B cell (primary cell): ENCODE measurements around the gene SUPT5H. TPM values are rescaled to one million over a fixed set of nuclear protein-coding genes. Genes with fewer than 3 reads are reported as not detected.

Source experiments
- ATAC-seq: fragments of 200-7000 bp; cut with Tn5 transposase; one replicate; pipeline ENCODE4 v1.10.0; 2021; ENCODE audit warnings: low read depth, mild to moderate bottlenecking, moderate number of reproducible peaks, moderate library complexity
- CTCF ChIA-PET: fragments of 350-600 bp; sonication (Branson Sonifier 250); formaldehyde crosslinking; loops from one replicate; lab custom pipeline; 2021; ENCODE audit warnings: antibody characterized with exemption, inconsistent platforms; lab: Charles Lee
- POLR2A ChIA-PET: fragments of 350-600 bp; sonication (Branson Sonifier 250); formaldehyde crosslinking; loops from one replicate; lab custom pipeline; 2021; ENCODE audit warnings: antibody characterized with exemption; lab: Charles Lee
- DNase-seq: peaks from one replicate; pipeline ENCODE4 v3.0.0; 2013
- H2AFZ ChIP-seq: 2 replicates; pipeline ENCODE4 v1.6.1; 2012; ENCODE audit warnings: mild to moderate bottlenecking, low read depth, low read length; ENCODE audit not compliant: insufficient read depth, poor library complexity, severe bottlenecking
- H3K27ac ChIP-seq, 2 donors: 1 replicate in 1 of 2; 2 replicates in 1 of 2; pipeline ENCODE4 v1.5.1; 2012 to 2013; ENCODE audit warnings: low read length in 2 of 2, mild to moderate bottlenecking in 2 of 2, moderate library complexity in 1 of 2
- H3K27me3 ChIP-seq, 4 experiments: fragments of 200-600 bp in 1 of 4; sonication (generic) in 1 of 4; replicated peaks in 1 of 4; 1 replicate in 2 of 4; 2 replicates in 2 of 4; pipeline versions ENCODE4 v1.6.1 to v1.7.0; 2013 to 2016; ENCODE audit warnings: low read length in 3 of 4, mild to moderate bottlenecking in 2 of 4, mixed read lengths in 1 of 4, moderate library complexity in 1 of 4; ENCODE audit not compliant: insufficient read depth in 4 of 4, control insufficient read depth in 3 of 4; ENCODE audit errors: control extremely low read depth in 1 of 4
- H3K36me3 ChIP-seq, 2 experiments: replicated peaks in 1 of 2; 1 replicate in 1 of 2; 2 replicates in 1 of 2; pipeline versions ENCODE4 v1.6.1 to v1.7.1; 2013; ENCODE audit warnings: low read length in 1 of 2; ENCODE audit not compliant: insufficient read depth in 2 of 2, control insufficient read depth in 1 of 2; ENCODE audit errors: control extremely low read depth in 1 of 2, extremely low read depth in 1 of 2
- H3K4me1 ChIP-seq, 2 donors: fragments of 200-600 bp in 1 of 2; sonication (generic) in 1 of 2; 1 replicate in 1 of 2; 2 replicates in 1 of 2; pipeline versions ENCODE4 v1.5.1 to v1.6.1; 2013 to 2017; ENCODE audit warnings: low read length in 2 of 2; ENCODE audit not compliant: control insufficient read depth in 2 of 2, insufficient read depth in 2 of 2
- H3K4me2 ChIP-seq: replicated peaks from 2 replicates; pipeline ENCODE3; 2012; ENCODE audit warnings: mild to moderate bottlenecking, low read depth, low read length; ENCODE audit not compliant: poor library complexity, severe bottlenecking
- H3K4me3 ChIP-seq, 5 experiments: fragments of 200-600 bp in 1 of 5; sonication (generic) in 1 of 5; 1 replicate in 3 of 5; 2 replicates in 2 of 5; pipeline versions ENCODE4 v1.5.1 to v1.7.0; 2011 to 2016; ENCODE audit warnings: low read length in 4 of 5, mild to moderate bottlenecking in 4 of 5, low read depth in 2 of 5, control low read depth in 1 of 5, moderate library complexity in 1 of 5; ENCODE audit not compliant: insufficient read depth in 1 of 5; ENCODE audit errors: control extremely low read depth in 1 of 5, extremely low read depth in 1 of 5
- H3K79me2 ChIP-seq: fragments of 200-600 bp; sonication (generic); one replicate; pipeline ENCODE4 v1.6.0; 2016; ENCODE audit warnings: low read length; ENCODE audit not compliant: control insufficient read depth, insufficient read depth
- H3K9ac ChIP-seq: fragments of 200-600 bp; sonication (generic); 2 replicates; pipeline ENCODE4 v1.6.1; 2017; ENCODE audit warnings: mild to moderate bottlenecking, low read length, moderate library complexity
- H3K9me3 ChIP-seq, 3 donors: one replicate each; pipeline versions ENCODE4 v1.6.1 to v1.7.1; 2013; ENCODE audit warnings: low read length in 2 of 3; ENCODE audit not compliant: control insufficient read depth in 2 of 3, insufficient read depth in 1 of 3; ENCODE audit errors: control extremely low read depth in 1 of 3
- H4K20me1 ChIP-seq: 2 replicates; pipeline ENCODE4 v1.6.0; 2012; ENCODE audit warnings: mild to moderate bottlenecking, low read length; ENCODE audit not compliant: insufficient read depth, control insufficient read depth, poor library complexity, severe bottlenecking
- H3K27ac Mint-ChIP-seq: one replicate; pipeline ENCODE4 v1.8.0; 2021; ENCODE audit warnings: mixed read lengths
- H3K27me3 Mint-ChIP-seq: one replicate; pipeline ENCODE4 v1.8.0; 2021; ENCODE audit warnings: mixed read lengths
- H3K4me1 Mint-ChIP-seq: one replicate; pipeline ENCODE4 v1.8.0; 2021; ENCODE audit warnings: mixed read lengths
- H3K4me3 Mint-ChIP-seq: one replicate; pipeline ENCODE4 v1.8.0; 2021; ENCODE audit warnings: mixed read lengths
- H3K9me3 Mint-ChIP-seq: one replicate; pipeline ENCODE4 v1.8.0; 2022; ENCODE audit warnings: mixed read lengths; ENCODE audit not compliant: insufficient read depth
- CTCF ChIP-seq: fragments of 200-600 bp; IDR thresholded peaks from one replicate; pipeline ENCODE4 v1.8.0; 2022; ENCODE audit warnings: antibody characterized with exemption, mild to moderate bottlenecking
- EZH2 ChIP-seq: IDR thresholded peaks from 2 replicates; pipeline ENCODE4 v1.6.1; 2012; ENCODE audit warnings: borderline replicate concordance, low read depth, mild to moderate bottlenecking, moderate library complexity, low read length; ENCODE audit not compliant: insufficient read depth, poor library complexity, severe bottlenecking
- WGBS: methylation state at CpG from one replicate; pipeline ENCODE4 v1.1.5; 2013; ENCODE audit warnings: missing lambda C conversion rate; ENCODE audit not compliant: insufficient coverage; 5-methylcytosine and 5-hydroxymethylcytosine counted together
- intact Hi-C: fragments of 100-400 bp; cut with micrococcal nuclease; formaldehyde crosslinking; loops from one replicate; pipeline ENCODE4 v1.10.0; 2022
- polyA plus RNA-seq: library from polyadenylated mRNA; depleted of rRNA; stranded (reverse); fragments of >200 nt; gene quantifications from 2 replicates; pipeline ENCODE4 v1.2.3, GENCODE V29; 2012
- total RNA-seq, 2 donors: library from RNA; stranded (reverse); fragments of 120-200 nt in 1 of 2; gene quantifications; 1 replicate in 1 of 2; 2 replicates in 1 of 2; pipeline versions ENCODE4 v1.2.3 to v1.2.4, GENCODE V29; 2013 to 2022

SUPT5H gene
- total and polyA plus RNA-seq, 2 donors (not counting 1 experiment from before 2014, with no cell fraction given) = 119 to 203 TPM

- Histone ChIP-seq H3K9me3 (peaks cover 0 to 11% (median 0%) of the 10 kb centered on the region in 3 donors), H3K4me1 (peaks cover 27 to 31% of the 10 kb centered on the region in 2 donors), H2AFZ (no peak overlapping the region), H3K4me2 (peak overlapping the region; percentile 96), H3K79me2 (no peaks in the 10 kb centered on the region), H3K4me3 (no peak overlapping the region), H3K9ac (peak overlapping the region; percentile 62), H3K36me3 (no peaks in the 10 kb centered on the region), H3K27ac (no peak overlapping the region), H4K20me1 (no peaks in the 10 kb centered on the region), H3K27me3 (peaks cover 0 to 64% (median 30%) of the 10 kb centered on the region in 4 experiments)
- Mint-ChIP-seq H3K27me3 (peaks cover 44% of the 10 kb centered on the region), H3K27ac (no peak overlapping the region), H3K4me1 (peaks cover 25% of the 10 kb centered on the region), H3K9me3 (no peaks in the 10 kb centered on the region), H3K4me3 (peak overlapping the region; percentile 85)
- ChIA-PET CTCF (interaction anchor here (0.8 to 2.4 kb wide), 4 partner anchors 25 to 153 kb away, joined by 3 to 9 read pairs (median 6); partner anchors contain the start of gene EID2B), POLR2A (no interaction called here)
- no peak for DNase-seq
- TF ChIP-seq CTCF (no peak), EZH2 (peak; percentile 11)
- WGBS = 70% methylated on average over 6 of the region's 8 CpGs
- no peak for ATAC-seq
- intact Hi-C loops = loop anchor here (2.0 kb wide), 2 partner anchors 19 to 33 kb away; partner anchors contain the start of genes EID2B and TIMM50
Observed at GRCh38 chr19:39499932-39500331, 54.5 kb downstream of the SUPT5H start.

- POLR2A ChIA-PET = interaction anchor here (0.5 kb wide), 1 partner anchor 16 kb away, joined by 4 read pairs; no protein-coding TSS in a partner anchor
- Histone ChIP-seq H3K36me3 (no peaks in the 10 kb centered on the region), H3K27ac (no peak overlapping the region), H2AFZ (no peak overlapping the region), H3K4me2 (no peak overlapping the region), H4K20me1 (no peaks in the 10 kb centered on the region), H3K9ac (no peak overlapping the region), H3K9me3 (peaks cover 0 to 11% (median 0%) of the 10 kb centered on the region in 3 donors), H3K79me2 (no peaks in the 10 kb centered on the region), H3K4me1 (peaks cover 27 to 31% of the 10 kb centered on the region in 2 donors), H3K27me3 (peaks cover 0 to 70% (median 30%) of the 10 kb centered on the region in 4 experiments), H3K4me3 (no peak overlapping the region)
- no peak for ATAC-seq
- H3K4me3 Mint-ChIP-seq = peak overlapping the region; percentile 64
- peaks cover 25% of the 10 kb centered on the region for H3K4me1 Mint-ChIP-seq
- CTCF ChIA-PET = interaction anchor here (0.6 to 2.4 kb wide), 5 partner anchors 26 to 293 kb away, joined by 3 to 9 read pairs (median 4); partner anchors contain the start of gene EID2B
- WGBS = 40% methylated on average over 2 of the region's 4 CpGs
- intact Hi-C loops = no loop called here
- no peak overlapping the region for H3K27ac Mint-ChIP-seq
- DNase-seq = no peak
- peaks cover 45% of the 10 kb centered on the region for H3K27me3 Mint-ChIP-seq
- TF ChIP-seq CTCF (no peak), EZH2 (no peak)
- no peaks in the 10 kb centered on the region for H3K9me3 Mint-ChIP-seq
Observed at GRCh38 chr19:39500543-39500942, 55.2 kb downstream of the SUPT5H start.
